Esophagus squamous epithelium (tissue), 4 donors: ENCODE data around the gene ERC1.

Source experiments
- CTCF ChIP-seq, 6 experiments: fragments of 450-650 bp in 4 of 6; fragments of 200-600 bp in 2 of 6; sonication (generic) in 2 of 6; IDR thresholded peaks; one replicate each; pipeline ENCODE4 v1.5.1; 2016 to 2019; ENCODE audit warnings: antibody characterized with exemption in 6 of 6, mild to moderate bottlenecking in 4 of 6, moderate library complexity in 4 of 6
- POLR2A ChIP-seq, 4 donors: fragments of 450-650 bp; IDR thresholded peaks; one replicate each; pipeline ENCODE4 v1.6.1; 2017; ENCODE audit warnings: antibody characterized with exemption in 4 of 4, mild to moderate bottlenecking in 4 of 4, moderate library complexity in 3 of 4

- TF ChIP-seq CTCF (IDR thresholded peaks at IDR 0.05) (no peak), POLR2A (IDR thresholded peaks at IDR 0.05) (no peak)
Observed at GRCh38 chr12:1182069-1182468, 191.0 kb downstream of the ERC1 start.
